Measurements from ENCODE around the gene RFT1. TPM values are rescaled to one million over a fixed set of nuclear protein-coding genes. Genes with fewer than 3 reads are reported as not detected.
A peak's percentile ranks its signal among the peaks of the same experiment; 100 is the strongest.

The RFT1 gene
- total and polyA plus RNA-seq, 2 donors (not counting 1 experiment from before 2014, with no cell fraction given) = 9.7 to 20.5 TPM

DNA sequence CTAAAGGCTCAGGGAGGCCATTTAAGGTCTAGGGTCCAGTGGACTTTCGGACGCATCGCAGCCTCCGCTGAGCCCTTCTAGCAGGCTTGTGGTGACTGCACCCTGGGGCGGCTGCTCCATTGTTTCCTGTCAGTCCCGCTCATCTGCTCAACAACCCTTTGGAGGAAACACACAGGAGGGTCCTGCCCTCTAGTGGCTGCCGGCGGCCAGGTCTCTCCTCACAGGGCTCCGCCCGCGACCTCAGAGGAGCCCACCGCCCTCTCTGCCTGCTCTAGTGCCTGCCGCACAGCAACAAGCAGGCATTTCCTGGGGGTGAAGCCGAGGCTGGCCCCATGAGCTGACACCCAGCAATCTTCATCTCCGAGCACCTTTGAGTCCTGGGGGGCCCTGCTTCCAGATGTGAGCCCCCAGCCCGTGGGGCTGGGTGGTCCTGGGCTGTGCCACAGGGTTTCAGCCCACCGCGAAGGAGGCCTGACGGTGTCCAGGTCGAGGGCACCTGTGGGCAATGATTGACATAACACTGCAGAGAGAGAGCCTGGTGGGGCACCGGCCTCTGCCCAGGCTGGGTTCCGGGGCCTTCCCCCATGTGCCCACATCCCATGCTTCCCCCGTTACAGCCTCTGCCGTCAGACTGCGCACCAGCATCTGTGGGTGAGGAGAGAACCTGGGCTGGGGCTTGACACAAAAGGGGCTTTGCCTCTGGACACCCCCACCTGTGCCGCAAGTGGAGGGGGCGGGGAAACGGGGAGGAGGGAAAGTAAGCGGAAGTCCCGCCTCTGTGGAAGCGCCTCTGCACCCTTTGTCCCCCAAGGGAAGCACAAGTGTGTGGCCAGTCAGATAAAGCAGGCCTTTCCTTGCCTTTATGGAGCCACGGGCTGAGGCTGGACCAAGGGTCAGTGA lies 57.3 kb downstream of the RFT1 start:
- Histone ChIP-seq H3K79me2 (ENCODE audit: control insufficient read depth, insufficient read depth, low read length) (no peaks in the 10 kb centered on the region), H3K36me3 (ENCODE audit: control insufficient read depth, insufficient read depth, low read length) (no peaks in the 10 kb centered on the region), H3K4me1 (ENCODE audit: control insufficient read depth, extremely low read depth, insufficient read depth, low read length) (peaks cover 5% of the 10 kb centered on the region), H3K27ac (ENCODE audit: insufficient read depth, low read length) (no peak overlapping the region), H3K9me3 (ENCODE audit: control insufficient read depth, insufficient read depth, low read depth, low read length) (no peaks in the 10 kb centered on the region), H3K4me2 (ENCODE audit: extremely low read depth, insufficient read depth, low read length) (peak overlapping the region; percentile 98), H4K20me1 (ENCODE audit: control insufficient read depth, extremely low read depth, insufficient read depth, low read length) (no peaks in the 10 kb centered on the region), H3K27me3 (ENCODE audit: control insufficient read depth, insufficient read depth, low read length) (no peaks in the 10 kb centered on the region), H2AFZ (ENCODE audit: low read length) (peak overlapping the region; percentile 87), H3K9ac (ENCODE audit: insufficient read depth, low read length) (peak overlapping the region; percentile 1), H3K4me3 (replicated peaks in 1 of 4; ENCODE audit: control extremely low read depth in 1 of 4, insufficient read depth in 1 of 4, low read depth in 3 of 4, low read length in 4 of 4) (peak overlapping the region; percentile 30 to 58 (median 48))
- peak; percentile 59 to 73 for DNase-seq (ENCODE audit: low read depth in 2 of 2)
- no peak for TF ChIP-seq EZH2 (IDR thresholded peaks at IDR 0.05; ENCODE audit: low read length, missing control alignments)
- peak; percentile 72 to 83 for TF ChIP-seq CTCF (conservative IDR thresholded peaks at IDR 0.05 in 1 of 2, IDR thresholded peaks at IDR 0.05 in 1 of 2; ENCODE audit: low read depth in 1 of 2, low read length in 2 of 2)

GRCh38 chr3:53071882-53072431 lies 58.3 kb downstream of the RFT1 start:
- Histone ChIP-seq H3K27me3 (ENCODE audit: control insufficient read depth, insufficient read depth, low read length) (no peaks in the 10 kb centered on the region), H3K4me1 (ENCODE audit: control insufficient read depth, extremely low read depth, insufficient read depth, low read length) (peaks cover 5% of the 10 kb centered on the region), H3K27ac (ENCODE audit: insufficient read depth, low read length) (no peak overlapping the region), H3K79me2 (ENCODE audit: control insufficient read depth, insufficient read depth, low read length) (no peaks in the 10 kb centered on the region), H4K20me1 (ENCODE audit: control insufficient read depth, extremely low read depth, insufficient read depth, low read length) (no peaks in the 10 kb centered on the region), H3K9me3 (ENCODE audit: control insufficient read depth, insufficient read depth, low read depth, low read length) (no peaks in the 10 kb centered on the region), H3K36me3 (ENCODE audit: control insufficient read depth, insufficient read depth, low read length) (no peaks in the 10 kb centered on the region), H3K4me3 (replicated peaks in 1 of 4; ENCODE audit: control extremely low read depth in 1 of 4, insufficient read depth in 1 of 4, low read depth in 3 of 4, low read length in 4 of 4) (peak overlapping the region in 2 of 4 experiments; percentile 47 to 58), H3K4me2 (ENCODE audit: extremely low read depth, insufficient read depth, low read length) (peak overlapping the region; percentile 98), H3K9ac (ENCODE audit: insufficient read depth, low read length) (no peak overlapping the region), H2AFZ (ENCODE audit: low read length) (no peak overlapping the region)
- DNase-seq (ENCODE audit: low read depth in 2 of 2) = no peak
- no peak for TF ChIP-seq CTCF (conservative IDR thresholded peaks at IDR 0.05 in 1 of 2, IDR thresholded peaks at IDR 0.05 in 1 of 2; ENCODE audit: low read depth in 1 of 2, low read length in 2 of 2)
- TF ChIP-seq EZH2 (IDR thresholded peaks at IDR 0.05; ENCODE audit: low read length, missing control alignments) = no peak

DNA sequence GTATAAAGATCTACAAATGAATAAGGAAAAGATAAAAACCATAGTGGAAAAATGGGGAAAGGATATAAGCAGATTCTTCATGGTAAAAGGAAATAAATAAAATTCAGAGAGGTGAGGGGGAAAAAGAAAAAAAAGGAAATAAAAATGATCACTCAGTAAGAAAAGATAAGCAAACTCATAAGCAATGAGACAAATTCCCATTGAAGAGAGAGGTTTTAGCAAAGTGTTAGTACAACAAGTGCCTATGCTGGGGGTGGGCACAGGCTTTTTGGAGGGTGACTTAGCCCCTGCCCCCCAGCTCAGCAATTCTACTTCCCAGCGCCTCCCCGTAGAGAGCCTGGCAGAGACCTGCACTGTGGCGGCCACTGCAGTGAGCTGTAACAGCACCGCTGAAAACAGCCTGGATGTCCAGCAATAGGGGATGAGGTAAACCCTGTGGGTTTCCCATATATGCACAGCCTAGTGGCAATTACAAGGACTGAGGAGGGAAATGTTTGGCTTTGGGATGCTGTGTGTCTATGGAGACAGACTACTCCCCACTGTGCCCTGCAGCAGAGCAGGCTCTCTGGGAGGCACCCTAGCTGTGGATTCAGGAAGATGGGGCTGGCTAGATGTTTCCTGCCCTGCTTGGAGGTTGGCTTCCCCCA lies 60.7 kb downstream of the RFT1 start:
- Histone ChIP-seq H3K9ac (ENCODE audit: insufficient read depth, low read length) (no peak overlapping the region), H2AFZ (ENCODE audit: low read length) (no peak overlapping the region), H3K4me3 (replicated peaks in 1 of 4; ENCODE audit: control extremely low read depth in 1 of 4, insufficient read depth in 1 of 4, low read depth in 3 of 4, low read length in 4 of 4) (no peak overlapping the region), H3K27me3 (ENCODE audit: control insufficient read depth, insufficient read depth, low read length) (peaks cover 2% of the 10 kb centered on the region), H3K27ac (ENCODE audit: insufficient read depth, low read length) (no peak overlapping the region), H3K4me1 (ENCODE audit: control insufficient read depth, extremely low read depth, insufficient read depth, low read length) (peaks cover 5% of the 10 kb centered on the region), H3K4me2 (ENCODE audit: extremely low read depth, insufficient read depth, low read length) (no peak overlapping the region), H4K20me1 (ENCODE audit: control insufficient read depth, extremely low read depth, insufficient read depth, low read length) (no peaks in the 10 kb centered on the region), H3K79me2 (ENCODE audit: control insufficient read depth, insufficient read depth, low read length) (no peaks in the 10 kb centered on the region), H3K9me3 (ENCODE audit: control insufficient read depth, insufficient read depth, low read depth, low read length) (no peaks in the 10 kb centered on the region), H3K36me3 (ENCODE audit: control insufficient read depth, insufficient read depth, low read length) (no peaks in the 10 kb centered on the region)
- TF ChIP-seq CTCF (conservative IDR thresholded peaks at IDR 0.05 in 1 of 2, IDR thresholded peaks at IDR 0.05 in 1 of 2; ENCODE audit: low read depth in 1 of 2, low read length in 2 of 2) (peak in 1 of 2 donors; percentile 18), EZH2 (IDR thresholded peaks at IDR 0.05; ENCODE audit: low read length, missing control alignments) (no peak)
- no peak for DNase-seq (ENCODE audit: low read depth in 2 of 2)

Data from fibroblast of lung (primary cell).